HEK293 (cell line): Measurements from ENCODE around the gene CHGA.

Source experiments
- KLF10 ChIP-seq: fragments of 450-650 bp; IDR thresholded peaks from 2 replicates; pipeline ENCODE4 v1.5.1; 2018; ENCODE audit warnings: missing biosample characterization, mild to moderate bottlenecking, missing genetic modification characterization
- TF ChIP-seq, protein P1 (sequence below): fragments of 450-650 bp; formaldehyde crosslinking; optimal IDR thresholded peaks from 2 replicates; pipeline ENCODE3; 2016; ENCODE audit warnings: missing biosample characterization, mild to moderate bottlenecking, missing genetic modification characterization

DNA sequence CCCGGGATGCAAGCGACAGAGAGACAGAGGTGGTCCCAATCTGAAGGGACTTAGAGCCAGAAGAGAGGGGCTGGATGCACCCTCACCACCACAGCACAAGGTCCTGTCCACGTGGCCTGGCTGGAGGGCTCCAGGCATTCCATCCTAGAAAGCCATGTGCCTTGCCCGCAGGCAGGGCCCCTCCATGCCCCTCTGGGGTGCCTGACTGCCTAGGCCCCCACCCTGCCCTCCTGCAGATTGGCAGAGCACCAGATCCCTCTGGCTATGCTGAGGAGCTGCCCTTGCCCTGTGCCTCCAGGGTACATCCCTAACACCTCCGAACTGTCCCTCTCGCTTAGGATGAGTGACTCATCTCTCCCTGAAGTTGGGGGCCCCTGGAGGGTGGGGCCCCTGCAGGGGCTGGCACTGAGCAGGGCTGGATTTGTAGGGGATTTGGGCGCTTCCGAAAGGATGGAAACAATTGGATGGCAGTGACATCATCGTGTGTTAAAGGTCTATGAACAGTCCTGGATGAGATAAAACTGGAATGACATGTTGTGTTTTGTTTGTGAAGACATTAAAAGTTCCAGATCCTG, 50.9 kb downstream of the CHGA start:
- no peak for TF ChIP-seq KLF10 (tag by site-specific recombination)
- TF ChIP-seq, protein P1, sequence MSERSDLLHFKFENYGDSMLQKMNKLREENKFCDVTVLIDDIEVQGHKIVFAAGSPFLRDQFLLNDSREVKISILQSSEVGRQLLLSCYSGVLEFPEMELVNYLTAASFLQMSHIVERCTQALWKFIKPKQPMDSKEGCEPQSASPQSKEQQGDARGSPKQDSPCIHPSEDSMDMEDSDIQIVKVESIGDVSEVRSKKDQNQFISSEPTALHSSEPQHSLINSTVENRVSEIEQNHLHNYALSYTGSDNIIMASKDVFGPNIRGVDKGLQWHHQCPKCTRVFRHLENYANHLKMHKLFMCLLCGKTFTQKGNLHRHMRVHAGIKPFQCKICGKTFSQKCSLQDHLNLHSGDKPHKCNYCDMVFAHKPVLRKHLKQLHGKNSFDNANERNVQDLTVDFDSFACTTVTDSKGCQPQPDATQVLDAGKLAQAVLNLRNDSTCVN: no peak
